ENCODE data around the gene CARMIL1.
A peak's percentile ranks its signal among the peaks of the same experiment; 100 is the strongest.

Gene CARMIL1

GRCh38 chr6:25482996-25483395 is 203.8 kb downstream of the CARMIL1 start:
- no peak overlapping the region for H3K4me3 ChIP-seq (ENCODE audit: low read length)
- no peak for DNase-seq (ENCODE audit: low read depth, low spot score)

- DNase-seq (ENCODE audit: low read depth, low spot score) = no peak
- no peak overlapping the region for H3K4me3 ChIP-seq (ENCODE audit: low read length)
These were observed 204.8 kb downstream of the CARMIL1 start for GRCh38 chr6:25483943-25484342.

GRCh38 chr6:25484900-25485299 is 205.7 kb downstream of the CARMIL1 start:
- no peak for DNase-seq (ENCODE audit: low read depth, low spot score)
- no peak overlapping the region for H3K4me3 ChIP-seq (ENCODE audit: low read length)

- H3K4me3 ChIP-seq (ENCODE audit: low read length) = no peak overlapping the region
- no peak for DNase-seq (ENCODE audit: low read depth, low spot score)
These were observed 206.8 kb downstream of the CARMIL1 start for GRCh38 chr6:25485821-25486534.

GRCh38 chr6:25486550-25486949 is 207.4 kb downstream of the CARMIL1 start:
- H3K4me3 ChIP-seq (ENCODE audit: low read length) = no peak overlapping the region
- DNase-seq (ENCODE audit: low read depth, low spot score) = no peak

- no peak for DNase-seq (ENCODE audit: low read depth, low spot score)
- no peak overlapping the region for H3K4me3 ChIP-seq (ENCODE audit: low read length)
These were observed 207.8 kb downstream of the CARMIL1 start for GRCh38 chr6:25487012-25487411.

- no peak overlapping the region for H3K4me3 ChIP-seq (ENCODE audit: low read length)
- DNase-seq (ENCODE audit: low read depth, low spot score) = no peak
These were observed 209.0 kb downstream of the CARMIL1 start for GRCh38 chr6:25488156-25488555.

- no peak overlapping the region for H3K4me3 ChIP-seq (ENCODE audit: low read length)
- no peak for DNase-seq (ENCODE audit: low read depth, low spot score)
These were observed 210.2 kb downstream of the CARMIL1 start for GRCh38 chr6:25489399-25489798.

GRCh38 chr6:25490018-25490801 is 211.0 kb downstream of the CARMIL1 start:
- H3K4me3 ChIP-seq (ENCODE audit: low read length) = no peak overlapping the region
- peak; percentile 61 for DNase-seq (ENCODE audit: low read depth, low spot score)

GRCh38 chr6:25492951-25493350 is 213.8 kb downstream of the CARMIL1 start:
- DNase-seq (ENCODE audit: low read depth, low spot score) = no peak

GRCh38 chr6:25494469-25494868 is 215.3 kb downstream of the CARMIL1 start:
- no peak for DNase-seq (ENCODE audit: low read depth, low spot score)

More at GRCh38 chr6:25492951-25493350, 213.8 kb downstream of the CARMIL1 start:
- H3K4me3 ChIP-seq (ENCODE audit: low read length) = no peak overlapping the region

GRCh38 chr6:25497383-25498040 is 218.3 kb downstream of the CARMIL1 start:
- no peak for DNase-seq (ENCODE audit: low read depth, low spot score)

More at GRCh38 chr6:25494469-25494868, 215.3 kb downstream of the CARMIL1 start:
- no peak overlapping the region for H3K4me3 ChIP-seq (ENCODE audit: low read length)

GRCh38 chr6:25498505-25498904 is 219.3 kb downstream of the CARMIL1 start:
- H3K4me3 ChIP-seq (ENCODE audit: low read length) = no peak overlapping the region
- DNase-seq (ENCODE audit: low read depth, low spot score) = no peak

More at GRCh38 chr6:25497383-25498040, 218.3 kb downstream of the CARMIL1 start:
- no peak overlapping the region for H3K4me3 ChIP-seq (ENCODE audit: low read length)

GRCh38 chr6:25499615-25500235 is 220.6 kb downstream of the CARMIL1 start:
- no peak overlapping the region for H3K4me3 ChIP-seq (ENCODE audit: low read length)
- no peak for DNase-seq (ENCODE audit: low read depth, low spot score)

- DNase-seq (ENCODE audit: low read depth, low spot score) = no peak
- H3K4me3 ChIP-seq (ENCODE audit: low read length) = no peak overlapping the region
These were observed 224.5 kb downstream of the CARMIL1 start for GRCh38 chr6:25503686-25504085.

- H3K4me3 ChIP-seq (ENCODE audit: low read length) = no peak overlapping the region
- DNase-seq (ENCODE audit: low read depth, low spot score) = no peak
These were observed 225.5 kb downstream of the CARMIL1 start for GRCh38 chr6:25504661-25505060.

- H3K4me3 ChIP-seq (ENCODE audit: low read length) = no peak overlapping the region
- DNase-seq (ENCODE audit: low read depth, low spot score) = no peak
These were observed 226.8 kb downstream of the CARMIL1 start for GRCh38 chr6:25506020-25506419.

- no peak for DNase-seq (ENCODE audit: low read depth, low spot score)
These were observed 228.9 kb downstream of the CARMIL1 start for GRCh38 chr6:25508051-25508450.

GRCh38 chr6:25511376-25511775 is 232.2 kb downstream of the CARMIL1 start:
- no peak for DNase-seq (ENCODE audit: low read depth, low spot score)
- no peak overlapping the region for H3K4me3 ChIP-seq (ENCODE audit: low read length)

More at GRCh38 chr6:25508051-25508450, 228.9 kb downstream of the CARMIL1 start:
- H3K4me3 ChIP-seq (ENCODE audit: low read length) = no peak overlapping the region
